ENCODE results near the gene SLC12A8.

The SLC12A8 gene

DNA sequence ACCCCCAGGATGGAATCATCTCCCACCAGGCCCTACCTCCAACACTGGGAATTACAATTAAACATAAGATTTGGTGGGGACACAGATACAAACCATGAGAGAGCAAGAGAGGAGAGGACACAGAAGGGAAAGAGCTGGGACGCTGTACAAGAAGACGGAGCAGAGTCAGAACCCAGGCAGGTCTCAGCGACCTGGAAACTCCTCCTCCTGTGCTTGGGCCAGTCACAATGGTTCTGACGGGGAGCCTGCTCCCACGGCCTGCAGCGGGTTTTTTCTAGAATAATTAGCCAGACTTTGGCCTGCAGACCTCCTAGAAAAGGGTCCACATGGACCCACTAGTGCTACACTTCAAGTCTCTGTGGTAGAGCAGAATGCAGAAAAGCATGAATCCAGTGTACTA is 5.6 kb downstream of the SLC12A8 start:
- TF ChIP-seq CEBPB (IDR thresholded peaks at IDR 0.05) (no peak), YY1 (IDR thresholded peaks at IDR 0.05; ENCODE audit: low read depth) (no peak), NFIC (IDR thresholded peaks at IDR 0.05) (no peak), TEAD4 (IDR thresholded peaks at IDR 0.05) (no peak), TAF1 (IDR thresholded peaks at IDR 0.05; ENCODE audit: low read depth) (no peak), RAD21 (IDR thresholded peaks at IDR 0.05; ENCODE audit: low read depth) (no peak), TCF12 (IDR thresholded peaks at IDR 0.05; ENCODE audit: low read depth) (no peak), FOXM1 (IDR thresholded peaks at IDR 0.05; ENCODE audit: borderline replicate concordance, low read depth) (no peak), USF1 (IDR thresholded peaks at IDR 0.05) (no peak), EP300 (IDR thresholded peaks at IDR 0.05; ENCODE audit: borderline replicate concordance) (no peak), EGR1 (IDR thresholded peaks at IDR 0.05) (no peak), CREB1 (IDR thresholded peaks at IDR 0.05; ENCODE audit: low read depth) (no peak), ZBTB7A (IDR thresholded peaks at IDR 0.05; ENCODE audit: low read depth) (no peak)
- TF ChIP-seq, protein P1, sequence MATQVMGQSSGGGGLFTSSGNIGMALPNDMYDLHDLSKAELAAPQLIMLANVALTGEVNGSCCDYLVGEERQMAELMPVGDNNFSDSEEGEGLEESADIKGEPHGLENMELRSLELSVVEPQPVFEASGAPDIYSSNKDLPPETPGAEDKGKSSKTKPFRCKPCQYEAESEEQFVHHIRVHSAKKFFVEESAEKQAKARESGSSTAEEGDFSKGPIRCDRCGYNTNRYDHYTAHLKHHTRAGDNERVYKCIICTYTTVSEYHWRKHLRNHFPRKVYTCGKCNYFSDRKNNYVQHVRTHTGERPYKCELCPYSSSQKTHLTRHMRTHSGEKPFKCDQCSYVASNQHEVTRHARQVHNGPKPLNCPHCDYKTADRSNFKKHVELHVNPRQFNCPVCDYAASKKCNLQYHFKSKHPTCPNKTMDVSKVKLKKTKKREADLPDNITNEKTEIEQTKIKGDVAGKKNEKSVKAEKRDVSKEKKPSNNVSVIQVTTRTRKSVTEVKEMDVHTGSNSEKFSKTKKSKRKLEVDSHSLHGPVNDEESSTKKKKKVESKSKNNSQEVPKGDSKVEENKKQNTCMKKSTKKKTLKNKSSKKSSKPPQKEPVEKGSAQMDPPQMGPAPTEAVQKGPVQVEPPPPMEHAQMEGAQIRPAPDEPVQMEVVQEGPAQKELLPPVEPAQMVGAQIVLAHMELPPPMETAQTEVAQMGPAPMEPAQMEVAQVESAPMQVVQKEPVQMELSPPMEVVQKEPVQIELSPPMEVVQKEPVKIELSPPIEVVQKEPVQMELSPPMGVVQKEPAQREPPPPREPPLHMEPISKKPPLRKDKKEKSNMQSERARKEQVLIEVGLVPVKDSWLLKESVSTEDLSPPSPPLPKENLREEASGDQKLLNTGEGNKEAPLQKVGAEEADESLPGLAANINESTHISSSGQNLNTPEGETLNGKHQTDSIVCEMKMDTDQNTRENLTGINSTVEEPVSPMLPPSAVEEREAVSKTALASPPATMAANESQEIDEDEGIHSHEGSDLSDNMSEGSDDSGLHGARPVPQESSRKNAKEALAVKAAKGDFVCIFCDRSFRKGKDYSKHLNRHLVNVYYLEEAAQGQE (IDR thresholded peaks at IDR 0.05; ENCODE audit: low read depth): no peak
- TF ChIP-seq, protein P2, sequence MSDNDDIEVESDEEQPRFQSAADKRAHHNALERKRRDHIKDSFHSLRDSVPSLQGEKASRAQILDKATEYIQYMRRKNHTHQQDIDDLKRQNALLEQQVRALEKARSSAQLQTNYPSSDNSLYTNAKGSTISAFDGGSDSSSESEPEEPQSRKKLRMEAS (IDR thresholded peaks at IDR 0.05): no peak

GRCh38 chr3:125203731-125204130 is 8.8 kb downstream of the SLC12A8 start:
- TF ChIP-seq USF1 (IDR thresholded peaks at IDR 0.05): no peak
- TF ChIP-seq TCF12 (IDR thresholded peaks at IDR 0.05; ENCODE audit: low read depth): no peak
- no peak for TF ChIP-seq ZBTB7A (IDR thresholded peaks at IDR 0.05; ENCODE audit: low read depth)
- TF ChIP-seq CREB1 (IDR thresholded peaks at IDR 0.05; ENCODE audit: low read depth): no peak
- no peak for TF ChIP-seq EP300 (IDR thresholded peaks at IDR 0.05; ENCODE audit: borderline replicate concordance)
- no peak for TF ChIP-seq YY1 (IDR thresholded peaks at IDR 0.05; ENCODE audit: low read depth)
- no peak for TF ChIP-seq NFIC (IDR thresholded peaks at IDR 0.05)
- TF ChIP-seq, protein P2 (IDR thresholded peaks at IDR 0.05): no peak
- no peak for TF ChIP-seq CEBPB (IDR thresholded peaks at IDR 0.05)
- TF ChIP-seq RAD21 (IDR thresholded peaks at IDR 0.05; ENCODE audit: low read depth): no peak
- TF ChIP-seq, protein P1 (IDR thresholded peaks at IDR 0.05; ENCODE audit: low read depth): no peak
- no peak for TF ChIP-seq EGR1 (IDR thresholded peaks at IDR 0.05)
- TF ChIP-seq TAF1 (IDR thresholded peaks at IDR 0.05; ENCODE audit: low read depth): no peak
- TF ChIP-seq TEAD4 (IDR thresholded peaks at IDR 0.05): no peak
- no peak for TF ChIP-seq FOXM1 (IDR thresholded peaks at IDR 0.05; ENCODE audit: borderline replicate concordance, low read depth)

DNA sequence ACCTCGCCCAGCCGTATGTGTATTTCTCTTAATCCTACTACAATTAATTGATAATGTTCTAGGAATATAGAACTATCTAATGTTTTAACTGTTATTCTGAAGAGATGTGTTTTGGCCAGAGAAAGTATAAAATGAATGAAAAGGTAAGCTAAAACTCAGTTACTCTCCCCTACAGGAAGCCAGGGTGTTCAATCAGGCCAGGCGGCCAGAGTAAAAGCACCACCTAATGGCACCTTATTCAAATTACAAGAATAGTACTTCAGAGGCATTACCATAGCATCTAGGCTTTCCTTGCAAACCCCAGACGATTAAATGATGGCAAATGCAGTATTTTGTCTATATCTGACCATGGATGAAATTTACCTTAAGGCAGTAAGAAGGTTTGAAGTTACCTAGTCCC is 10.4 kb downstream of the SLC12A8 start:
- TF ChIP-seq RAD21 (IDR thresholded peaks at IDR 0.05; ENCODE audit: low read depth): peak; percentile 41
- no peak for TF ChIP-seq USF1 (IDR thresholded peaks at IDR 0.05)
- no peak for TF ChIP-seq TAF1 (IDR thresholded peaks at IDR 0.05; ENCODE audit: low read depth)
- TF ChIP-seq NFIC (IDR thresholded peaks at IDR 0.05): no peak
- no peak for TF ChIP-seq TEAD4 (IDR thresholded peaks at IDR 0.05)
- TF ChIP-seq CREB1 (IDR thresholded peaks at IDR 0.05; ENCODE audit: low read depth): no peak
- no peak for TF ChIP-seq FOXM1 (IDR thresholded peaks at IDR 0.05; ENCODE audit: borderline replicate concordance, low read depth)
- TF ChIP-seq, protein P1 (IDR thresholded peaks at IDR 0.05; ENCODE audit: low read depth): no peak

DNA sequence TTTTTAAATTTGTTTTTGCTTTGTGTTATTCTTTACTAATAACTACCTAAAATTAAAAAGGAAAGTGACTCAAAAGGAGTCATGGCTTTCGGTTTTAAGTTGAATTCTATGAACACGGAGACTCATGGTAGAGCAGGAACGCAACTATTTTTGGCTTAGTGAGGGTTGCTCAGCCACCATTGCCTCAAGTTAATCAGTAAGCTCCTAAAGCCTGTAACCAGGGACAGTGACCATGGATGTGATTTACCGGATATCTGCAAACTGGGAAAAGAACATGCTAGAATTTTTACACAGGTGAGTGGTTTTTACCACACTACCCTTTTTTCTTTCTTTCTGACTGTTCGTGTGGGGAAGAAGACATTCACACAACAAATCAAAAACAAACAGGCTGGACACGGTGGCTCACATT is 11.8 kb downstream of the SLC12A8 start:
- TF ChIP-seq NFIC (IDR thresholded peaks at IDR 0.05): no peak
- TF ChIP-seq TEAD4 (IDR thresholded peaks at IDR 0.05): no peak
- no peak for TF ChIP-seq FOXM1 (IDR thresholded peaks at IDR 0.05; ENCODE audit: borderline replicate concordance, low read depth)
- no peak for TF ChIP-seq CREB1 (IDR thresholded peaks at IDR 0.05; ENCODE audit: low read depth)
- no peak for TF ChIP-seq YY1 (IDR thresholded peaks at IDR 0.05; ENCODE audit: low read depth)
- TF ChIP-seq ZBTB7A (IDR thresholded peaks at IDR 0.05; ENCODE audit: low read depth): no peak
- no peak for TF ChIP-seq EGR1 (IDR thresholded peaks at IDR 0.05)
- TF ChIP-seq USF1 (IDR thresholded peaks at IDR 0.05): no peak

Measured in Ishikawa (cell line).